Heart right ventricle (tissue), 16 donors: ENCODE measurements around the gene FAM83G. TPM values are rescaled to one million over a fixed set of nuclear protein-coding genes. Genes with fewer than 3 reads are reported as not detected.

Source experiments
- ATAC-seq, 8 donors: fragments of 200-7000 bp; cut with Tn5 transposase; one replicate each; pipeline ENCODE4 v1.9.1; 2020; ENCODE audit warnings: mild to moderate bottlenecking in 8 of 8, moderate library complexity in 8 of 8, moderate number of reproducible peaks in 1 of 8
- DNase-seq, 2 donors: peaks; one replicate each; pipeline ENCODE4 v3.0.0-alpha.2; 2020
- H3K27ac ChIP-seq, 10 donors: fragments of 200-600 bp; sonication (generic) in 2 of 10; one replicate each; pipeline versions ENCODE4 v1.5.0 to v1.8.0; 2020 to 2022; ENCODE audit warnings: mild to moderate bottlenecking in 3 of 10
- H3K27me3 ChIP-seq, 7 donors: fragments of 200-600 bp; one replicate each; pipeline ENCODE4 v1.8.0; 2021 to 2022; ENCODE audit warnings: mild to moderate bottlenecking in 2 of 7
- H3K36me3 ChIP-seq, 9 donors: fragments of 200-600 bp; sonication (generic) in 1 of 9; one replicate each; pipeline versions ENCODE4 v1.5.0 to v1.8.0; 2020 to 2022; ENCODE audit warnings: mild to moderate bottlenecking in 2 of 9
- H3K4me1 ChIP-seq, 9 donors: fragments of 200-600 bp; sonication (generic) in 1 of 9; one replicate each; pipeline versions ENCODE4 v1.5.0 to v1.8.0; 2020 to 2022; ENCODE audit warnings: mild to moderate bottlenecking in 4 of 9
- H3K4me3 ChIP-seq, 10 donors: fragments of 200-600 bp; sonication (generic) in 2 of 10; one replicate each; pipeline versions ENCODE4 v1.5.0 to v1.8.0; 2020 to 2022; ENCODE audit warnings: mild to moderate bottlenecking in 7 of 10, moderate library complexity in 2 of 10
- H3K9me3 ChIP-seq, 11 donors: fragments of 200-600 bp in 10 of 11; sonication (generic) in 2 of 11; one replicate each; pipeline versions ENCODE4 v1.5.0 to v1.8.0; 2013 to 2022; ENCODE audit warnings: mild to moderate bottlenecking in 2 of 11, control low read depth in 1 of 11, moderate library complexity in 1 of 11
- CTCF ChIP-seq, 9 donors: fragments of 200-600 bp; sonication (generic) in 2 of 9; IDR thresholded peaks; one replicate each; pipeline versions ENCODE4 v1.5.0 to v1.8.0; 2021 to 2022; ENCODE audit warnings: antibody characterized with exemption in 9 of 9, mild to moderate bottlenecking in 5 of 9, moderate library complexity in 1 of 9
- WGBS, 2 donors: extraction: QIAGEN DNeasy Blood & Tissue Kit; methylation state at CpG; one replicate each; pipeline ENCODE4 v1.1.7; 2013; ENCODE audit warnings: inconsistent platforms in 1 of 2; 5-methylcytosine and 5-hydroxymethylcytosine counted together
- intact Hi-C, 10 donors: fragments of 100-400 bp; cut with DNase I; formaldehyde crosslinking; loops; one replicate each; pipeline versions ENCODE4 v1.11.1 to v1.14.2; 2022
- polyA plus RNA-seq, 2 donors: library from polyadenylated mRNA; stranded (reverse); fragments of 200-250 nt; gene quantifications; one replicate each; pipeline ENCODE4 v1.2.3, GENCODE V29; 2013
- total RNA-seq, 10 donors: library from RNA; stranded (reverse); fragmentation: NEBNext Ultra II Directional in 3 of 10; extraction: Animal tissue kit (Norgen Biotek cat#: 25700) in 3 of 10; gene quantifications; one replicate each; pipeline versions ENCODE4 v1.2.1 to v1.2.4, GENCODE V29; 2021 to 2023
- donor health status: Arrhythmogenic right ventricular cardiomyopathy.
- donor health status: ischemic (EF 13 %, LVEDD 7.1; RV severe dilation, severe dysfunction).
- donor health status: healthy with polysubstance abuse.
- donor health status: DM: no; HTN: yes; CAD: no.
- donor health status: DM: no; HTN: no; CAD: no.
- donor health status: ischemic (EF 25% LVEDD 6.9; RV normal size, moderate dysfunction).
- donor health status: ischemic (EF 25% LVEDD 5.7; RV mildly dilated, moderate dysfunction).
- donor health status: healthy.
- donor health status: DM: yes; HTN: yes; CAD: no.
- donor health status: Ischemic cardiomyopathy.
- donor health status: ischemic (EF 35%, LVEDD 5.7; RV mildly dilated, moderate dysfunction).
- donor health status: nonischemic (EF 11% LVEDD 7.7; RV severe dilation, severe dysfunction).
- donor health status: DM: yes; HTN: yes; CAD: no.
- donor health status: PGD.
- donor health status: ischemic (EF 29% LVEDD 5.4; RV normal size, mild dysfunction).
- donor health status: nonischemic (EF 23%, LVEDD 6.1; RV moderate dilation, normal function).

FAM83G gene
- total and polyA plus RNA-seq, 12 donors = 0.96 to 5.5 (median 1.7) TPM

DNA sequence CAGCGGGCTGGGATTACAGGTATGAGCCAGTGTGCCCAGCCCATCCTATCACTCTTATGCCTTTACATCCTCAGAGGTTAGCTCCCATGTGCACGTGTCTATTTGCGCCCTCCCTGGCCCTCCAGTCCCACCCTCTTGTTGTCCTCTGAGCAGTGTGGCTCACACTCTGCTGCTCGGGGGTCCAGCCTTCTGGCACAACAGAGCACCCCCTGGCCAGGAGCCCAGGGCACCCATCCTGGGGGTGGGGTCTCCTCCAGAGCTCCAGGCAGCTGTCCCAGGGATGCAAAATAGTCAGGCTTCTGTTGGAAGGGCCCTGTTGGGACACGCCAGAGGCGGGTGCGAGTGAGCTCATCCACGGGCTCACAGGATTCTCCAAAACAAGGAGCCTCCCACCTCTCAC is 11.7 kb upstream of the FAM83G start:
- Histone ChIP-seq H3K27me3 (peaks cover 0 to 8% (median 0%) of the 10 kb centered on the region in 7 donors), H3K27ac (no peak overlapping the region), H3K9me3 (no peaks in the 10 kb centered on the region), H3K4me1 (no peaks in the 10 kb centered on the region), H3K36me3 (peaks cover 0 to 3% (median 0%) of the 10 kb centered on the region in 9 donors), H3K4me3 (no peak overlapping the region)
- DNase-seq (no peak), ATAC-seq (no peak)
- intact Hi-C loops = no loop called here
- no peak for TF ChIP-seq CTCF (IDR thresholded peaks at IDR 0.05)
- 86 to 88% methylated on average over 8 of the region's 8 CpGs for WGBS, 2 donors

- ATAC-seq = no peak
- H3K4me3 ChIP-seq = no peak overlapping the region
- H3K4me1 ChIP-seq = no peaks in the 10 kb centered on the region
- intact Hi-C loops = no loop called here
- no peaks in the 10 kb centered on the region for H3K9me3 ChIP-seq
- H3K27ac ChIP-seq = no peak overlapping the region
- DNase-seq = no peak
- TF ChIP-seq CTCF (IDR thresholded peaks at IDR 0.05) = no peak
- H3K36me3 ChIP-seq = no peaks in the 10 kb centered on the region
- peaks cover 0 to 8% (median 0%) of the 10 kb centered on the region in 7 donors for H3K27me3 ChIP-seq
- 81 to 84% methylated on average over 7 of the region's 7 CpGs for whole genome bisulfite sequencing, 2 donors
Observed at GRCh38 chr17:19015428-19015827, 10.9 kb upstream of the FAM83G start.

GRCh38 chr17:19014628-19015215 is 10.2 kb upstream of the FAM83G start:
- H3K4me3 ChIP-seq = no peak overlapping the region
- intact Hi-C loops = no loop called here
- no peaks in the 10 kb centered on the region for H3K36me3 ChIP-seq
- no peak for DNase-seq
- no peak for ATAC-seq
- WGBS, 2 donors = 80 to 81% methylated on average over 29 of the region's 29 CpGs
- H3K27ac ChIP-seq = no peak overlapping the region
- H3K4me1 ChIP-seq = no peaks in the 10 kb centered on the region
- no peaks in the 10 kb centered on the region for H3K9me3 ChIP-seq
- TF ChIP-seq CTCF (IDR thresholded peaks at IDR 0.05) = no peak
- peaks cover 0 to 8% (median 0%) of the 10 kb centered on the region in 7 donors for H3K27me3 ChIP-seq

- Histone ChIP-seq H3K4me1 (no peaks in the 10 kb centered on the region), H3K9me3 (no peaks in the 10 kb centered on the region), H3K27me3 (peaks cover 0 to 8% (median 0%) of the 10 kb centered on the region in 7 donors), H3K27ac (no peak overlapping the region), H3K4me3 (no peak overlapping the region), H3K36me3 (no peaks in the 10 kb centered on the region)
- intact Hi-C loops = loop anchor here in 1 of 10 donors (2.0 kb wide), 1 partner anchor 37 kb away; no protein-coding TSS in a partner anchor
- 93% methylated on average over 11 of the region's 11 CpGs for WGBS, 2 donors
- TF ChIP-seq CTCF (IDR thresholded peaks at IDR 0.05) = no peak
- DNase-seq (no peak), ATAC-seq (no peak)
Observed at GRCh38 chr17:19013806-19014627, 9.5 kb upstream of the FAM83G start.
